ENCODE measurements around the gene XPC. TPM values are rescaled to one million over a fixed set of nuclear protein-coding genes. Genes with fewer than 3 reads are reported as not detected.

XPC gene
- total and polyA plus RNA-seq, 2 experiments from 2014 or later = 27.3 to 29.5 TPM

- Histone ChIP-seq H3K4me1 (ENCODE audit: insufficient read depth) (no peaks in the 10 kb centered on the region), H3K9me2 (replicated peaks; ENCODE audit: insufficient read depth) (no peaks in the 10 kb centered on the region), H3K9me3 (ENCODE audit: low read depth) (no peaks in the 10 kb centered on the region), H3K27ac (no peak overlapping the region), H3K27me3 (no peaks in the 10 kb centered on the region), H3K4me3 (no peak overlapping the region), H2AFZ (no peak overlapping the region), H3K79me2 (peaks cover 53% of the 10 kb centered on the region), H3K36me3 (replicated peaks; ENCODE audit: insufficient read depth, low read depth) (peaks cover 2% of the 10 kb centered on the region), H3K4me2 (no peak overlapping the region), H4K20me1 (ENCODE audit: insufficient read depth, poor library complexity, severe bottlenecking) (no peaks in the 10 kb centered on the region)
- no peak for TF ChIP-seq EZH2phosphoT487 (IDR thresholded peaks at IDR 0.05; ENCODE audit: low read depth, severe bottlenecking, unreplicated experiment)
- no peak for TF ChIP-seq EZH2 (IDR thresholded peaks at IDR 0.05; ENCODE audit: borderline replicate concordance)
- TF ChIP-seq CTCF (IDR thresholded peaks at IDR 0.05; ENCODE audit: poor library complexity) = no peak
- no peak for DNase-seq (ENCODE audit: low spot score)
- 96% methylated on average over 5 of the region's 5 CpGs for WGBS (ENCODE audit: low lambda C conversion rate, missing lambda C conversion rate)
These were observed 8.6 kb upstream of the XPC start for GRCh38 chr3:14186854-14187458.

GRCh38 chr3:14183015-14183577 lies 4.7 kb upstream of the XPC start:
- Histone ChIP-seq H3K79me2 (peaks cover 48% of the 10 kb centered on the region), H3K27me3 (no peaks in the 10 kb centered on the region), H3K27ac (no peak overlapping the region), H3K36me3 (replicated peaks; ENCODE audit: insufficient read depth, low read depth) (no peaks in the 10 kb centered on the region), H3K4me1 (ENCODE audit: insufficient read depth) (no peaks in the 10 kb centered on the region), H3K4me2 (no peak overlapping the region), H3K9me3 (ENCODE audit: low read depth) (no peaks in the 10 kb centered on the region), H3K4me3 (no peak overlapping the region), H3K9me2 (replicated peaks; ENCODE audit: insufficient read depth) (no peaks in the 10 kb centered on the region), H2AFZ (no peak overlapping the region), H4K20me1 (ENCODE audit: insufficient read depth, poor library complexity, severe bottlenecking) (no peaks in the 10 kb centered on the region)
- DNase-seq (ENCODE audit: low spot score) = no peak
- WGBS (ENCODE audit: low lambda C conversion rate, missing lambda C conversion rate) = 58% methylated on average over 2 of the region's 2 CpGs
- no peak for TF ChIP-seq EZH2phosphoT487 (IDR thresholded peaks at IDR 0.05; ENCODE audit: low read depth, severe bottlenecking, unreplicated experiment)
- TF ChIP-seq EZH2 (IDR thresholded peaks at IDR 0.05; ENCODE audit: borderline replicate concordance) = no peak
- TF ChIP-seq CTCF (IDR thresholded peaks at IDR 0.05; ENCODE audit: poor library complexity) = no peak

DNA sequence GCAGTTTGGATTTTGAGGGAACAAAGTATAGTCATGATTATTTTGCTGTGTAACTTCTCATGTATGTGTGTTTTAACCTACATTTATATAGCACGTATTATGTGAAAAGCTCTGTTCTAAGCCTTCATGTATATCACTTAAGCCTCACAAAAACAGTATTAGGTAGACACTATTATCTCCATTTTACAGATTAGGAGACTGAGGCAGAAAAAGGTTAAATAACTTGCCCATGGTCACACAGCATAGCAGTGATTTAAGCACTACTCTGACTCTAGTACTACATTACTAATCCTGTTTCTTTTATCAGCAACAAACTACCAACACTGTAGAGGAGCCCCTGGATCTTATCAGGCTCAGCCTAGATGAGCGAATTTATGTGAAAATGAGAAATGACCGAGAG lies 2.9 kb upstream of the XPC start:
- 98% methylated on average over 3 of the region's 3 CpGs for WGBS (ENCODE audit: low lambda C conversion rate, missing lambda C conversion rate)
- H4K20me1 ChIP-seq (ENCODE audit: insufficient read depth, poor library complexity, severe bottlenecking) = no peaks in the 10 kb centered on the region

More for the DNA sequence above, 2.9 kb upstream of the XPC start:
- no peak overlapping the region for H2AFZ ChIP-seq
- no peaks in the 10 kb centered on the region for H3K9me3 ChIP-seq (ENCODE audit: low read depth)
- DNase-seq (ENCODE audit: low spot score) = no peak
- H3K27me3 ChIP-seq = no peaks in the 10 kb centered on the region
- no peak overlapping the region for H3K27ac ChIP-seq
- no peaks in the 10 kb centered on the region for H3K36me3 ChIP-seq (replicated peaks; ENCODE audit: insufficient read depth, low read depth)
- peaks cover 9% of the 10 kb centered on the region for H3K4me1 ChIP-seq (ENCODE audit: insufficient read depth)
- H3K79me2 ChIP-seq = peaks cover 58% of the 10 kb centered on the region
- H3K4me3 ChIP-seq = no peak overlapping the region
- H3K9me2 ChIP-seq (replicated peaks; ENCODE audit: insufficient read depth) = no peaks in the 10 kb centered on the region
- TF ChIP-seq CTCF (IDR thresholded peaks at IDR 0.05; ENCODE audit: poor library complexity) = no peak
- no peak for TF ChIP-seq EZH2phosphoT487 (IDR thresholded peaks at IDR 0.05; ENCODE audit: low read depth, severe bottlenecking, unreplicated experiment)
- no peak for TF ChIP-seq EZH2 (IDR thresholded peaks at IDR 0.05; ENCODE audit: borderline replicate concordance)
- H3K4me2 ChIP-seq = no peak overlapping the region

All from hepatocyte (in vitro differentiated cells).